Umbilical cord (tissue), 2 donors: ENCODE measurements around the gene SHC2. TPM values are rescaled to one million over a fixed set of nuclear protein-coding genes. Genes with fewer than 3 reads are reported as not detected.
"Not testable (repeated sequence)": the region's sequence is repeated elsewhere in the genome, so short reads cannot be mapped to it uniquely, and the experiment has no call there.

Experiments used
- DNase-seq: peaks from one replicate; pipeline ENCODE4 v3.0.0-alpha.2; 2015; ENCODE audit warnings: low spot score
- total RNA-seq: library from RNA; depleted of rRNA; stranded (reverse); fragments of >200 nt; gene quantifications from one replicate; pipeline ENCODE4 v1.2.3, GENCODE V29; 2014; ENCODE audit warnings: low replicate concordance; ENCODE audit not compliant: insufficient read depth

The SHC2 gene
- total RNA-seq, 1 donor from 2014 or later, result 11.1 TPM

DNA sequence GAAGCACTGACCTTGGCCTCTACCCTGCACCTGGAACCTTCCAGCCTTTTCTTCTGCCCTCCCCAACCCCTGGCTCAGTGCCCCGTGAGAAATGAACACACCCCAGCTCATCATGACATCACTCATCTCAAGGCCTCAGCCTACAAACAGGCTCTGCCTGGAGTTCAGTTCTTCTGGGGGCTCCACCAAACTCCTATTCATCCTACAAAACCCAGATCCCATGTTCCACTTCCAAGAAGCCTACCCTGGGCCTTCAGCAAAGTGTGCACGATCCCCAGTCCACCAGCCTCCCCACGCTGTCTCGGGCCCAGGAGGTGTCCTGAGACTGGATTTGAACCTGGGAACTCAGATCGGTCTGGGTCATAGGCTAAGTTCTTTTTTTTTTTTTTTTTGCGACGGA, 9.0 kb upstream of the SHC2 start:
- DNase-seq, result no peak

DNA sequence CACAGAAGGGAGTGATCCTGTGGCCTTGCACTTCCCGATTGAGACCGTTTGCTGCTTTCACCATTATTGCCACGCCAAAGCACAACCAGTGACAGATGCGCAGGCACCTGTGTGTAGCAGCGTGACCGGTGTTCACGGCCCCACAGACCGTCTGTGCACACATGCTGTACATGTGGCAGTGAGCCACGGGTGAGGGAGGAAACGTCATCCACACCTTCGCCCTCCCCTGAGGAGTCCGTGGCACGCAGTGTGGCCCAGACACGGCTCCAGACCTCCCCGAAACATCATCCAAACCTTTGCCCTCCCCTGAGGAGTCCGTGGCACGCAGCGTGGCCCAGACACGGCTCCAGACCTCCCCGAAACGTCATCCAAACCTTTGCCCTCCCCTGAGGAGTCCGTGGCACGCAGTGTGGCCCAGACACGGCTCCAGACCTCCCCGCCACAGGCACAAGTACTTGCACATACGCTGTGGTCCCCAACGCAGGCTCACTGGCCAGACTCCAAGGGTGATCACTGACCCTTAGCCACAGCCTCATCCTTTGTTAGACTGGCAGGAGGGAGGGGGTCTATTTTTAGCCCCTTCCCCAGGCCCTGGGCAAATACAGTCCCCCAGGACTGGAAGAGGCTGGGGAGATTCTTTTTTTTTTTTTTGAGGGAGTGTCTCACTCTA, 7.9 kb upstream of the SHC2 start:
- no peak for DNase-seq

- DNase-seq, result no peak
Measured at GRCh38 chr19:467554-467953, 6.7 kb upstream of the SHC2 start.

- no peak for DNase-seq
Measured at GRCh38 chr19:465056-465816, 4.4 kb upstream of the SHC2 start.

DNA sequence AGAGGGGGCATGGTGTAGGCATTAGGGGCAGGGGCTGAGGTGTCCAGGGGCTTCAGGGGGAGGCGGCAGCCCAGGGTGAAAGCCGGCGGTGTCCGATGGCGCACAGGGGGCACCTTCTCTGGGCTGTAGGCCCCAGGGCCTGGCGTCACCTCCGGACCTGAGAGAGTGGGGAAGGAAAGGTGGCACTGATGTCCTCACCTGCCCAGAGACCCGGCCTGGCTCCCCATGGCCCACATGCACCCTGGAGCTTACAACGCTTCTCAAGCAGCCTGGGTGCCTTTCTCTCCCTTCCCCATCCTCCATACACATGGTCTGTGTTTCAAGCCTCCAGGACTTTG, 3.3 kb upstream of the SHC2 start:
- no peak for DNase-seq

GRCh38 chr19:463483-464207, 2.8 kb upstream of the SHC2 start:
- no peak for DNase-seq

DNA sequence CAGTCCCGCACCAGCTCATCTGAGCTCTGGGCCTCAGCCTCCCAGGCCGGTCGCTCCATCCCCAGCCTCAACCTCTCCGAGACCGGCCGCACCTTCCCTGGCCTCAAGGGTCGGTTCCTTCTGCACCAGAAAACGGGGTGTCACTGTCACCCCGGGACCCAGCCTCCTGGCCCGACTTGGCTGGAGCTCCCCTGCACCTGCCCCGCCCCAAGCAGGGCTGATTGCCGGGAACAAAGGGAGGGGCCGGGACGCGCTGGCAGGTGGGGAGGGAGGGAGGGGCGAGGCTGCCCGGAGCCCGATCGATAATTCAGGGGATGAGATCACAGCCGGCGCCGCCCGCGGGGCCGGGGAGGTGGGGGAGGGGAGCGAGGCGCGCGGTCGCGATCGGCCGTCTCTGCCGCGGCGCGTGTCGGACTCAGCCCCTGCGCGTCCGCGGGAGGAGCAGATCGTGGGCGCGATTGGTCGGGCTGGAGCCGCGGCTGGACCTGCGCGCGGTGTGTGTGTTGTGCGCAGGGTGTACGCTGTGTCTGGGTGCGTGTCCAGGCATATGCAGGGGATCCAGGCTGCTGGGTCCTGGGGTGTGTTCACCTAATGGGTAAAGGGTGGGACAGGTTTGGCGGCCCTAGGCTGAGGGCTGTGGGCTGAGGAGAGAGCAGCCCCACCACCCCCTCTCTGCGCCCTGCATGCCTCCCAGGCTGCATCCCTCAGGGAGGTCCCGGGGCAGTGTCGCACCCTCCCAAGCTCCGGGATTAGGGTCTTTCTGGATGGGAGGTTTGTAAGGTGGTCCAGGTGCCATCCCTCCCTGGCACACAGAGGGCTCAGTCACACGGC, 1.1 kb upstream of the SHC2 start:
- no peak for DNase-seq

DNA sequence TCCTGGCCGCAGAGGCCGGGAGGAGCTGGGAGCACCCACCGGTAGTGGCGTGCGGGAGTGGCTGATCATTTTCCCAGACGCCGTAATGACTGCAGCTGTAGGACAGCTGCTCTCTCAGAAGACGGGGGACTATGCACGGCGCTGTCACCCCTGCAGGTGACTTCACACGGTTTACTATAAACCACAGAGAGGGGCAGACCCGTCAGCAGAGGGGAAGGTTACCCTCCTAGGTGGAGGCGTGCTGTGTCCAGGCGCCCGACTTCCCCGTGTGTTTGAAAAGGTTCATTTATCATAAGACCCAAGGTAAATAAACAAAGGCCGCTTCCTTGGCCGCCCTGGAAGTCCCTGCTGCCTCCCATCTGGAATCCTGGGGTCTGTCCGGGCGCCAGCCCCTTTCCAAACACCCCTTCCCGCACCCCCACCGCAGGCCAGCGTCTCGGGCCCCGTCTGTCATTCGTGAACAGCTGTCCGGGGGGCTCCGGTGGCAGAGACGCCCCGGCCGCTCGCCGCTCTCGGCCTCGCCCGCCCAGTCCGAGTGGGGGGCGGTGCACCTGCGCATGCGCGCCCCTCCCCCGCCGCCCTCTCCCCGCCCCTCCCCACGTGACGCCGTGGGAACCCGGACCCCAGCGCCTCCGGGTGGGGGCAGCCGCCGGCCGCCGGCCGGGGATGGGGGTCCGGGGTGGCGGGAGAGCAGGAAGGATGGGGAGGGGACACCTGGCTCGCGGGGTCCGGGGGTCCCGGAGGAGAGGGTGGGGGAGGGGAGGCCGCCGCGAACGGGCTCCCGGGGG, 915 bp downstream of the SHC2 start:
- DNase-seq, result peak; percentile 66

GRCh38 chr19:458091-459042, 2.5 kb downstream of the SHC2 start:
- no peak for DNase-seq

DNA sequence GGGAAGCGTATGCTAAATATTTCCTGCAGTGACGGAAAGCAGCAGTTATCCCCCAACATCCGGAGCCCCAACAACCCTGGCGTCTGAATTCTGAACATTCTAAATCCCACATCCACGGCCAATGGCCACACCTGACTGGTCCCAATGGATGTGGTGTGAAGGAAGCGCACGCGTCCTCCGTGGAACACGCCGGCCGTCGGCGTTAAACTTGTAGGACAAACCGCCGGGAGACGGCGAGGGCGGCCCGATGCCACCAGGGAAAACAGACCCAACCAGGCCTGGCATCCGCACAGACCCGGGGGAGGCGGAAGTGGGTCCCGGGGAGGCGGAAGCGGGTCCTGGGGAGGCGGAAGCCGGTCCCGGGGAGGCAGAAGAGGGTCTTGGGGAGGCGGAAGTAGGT, 3.2 kb downstream of the SHC2 start:
- no peak for DNase-seq

DNA sequence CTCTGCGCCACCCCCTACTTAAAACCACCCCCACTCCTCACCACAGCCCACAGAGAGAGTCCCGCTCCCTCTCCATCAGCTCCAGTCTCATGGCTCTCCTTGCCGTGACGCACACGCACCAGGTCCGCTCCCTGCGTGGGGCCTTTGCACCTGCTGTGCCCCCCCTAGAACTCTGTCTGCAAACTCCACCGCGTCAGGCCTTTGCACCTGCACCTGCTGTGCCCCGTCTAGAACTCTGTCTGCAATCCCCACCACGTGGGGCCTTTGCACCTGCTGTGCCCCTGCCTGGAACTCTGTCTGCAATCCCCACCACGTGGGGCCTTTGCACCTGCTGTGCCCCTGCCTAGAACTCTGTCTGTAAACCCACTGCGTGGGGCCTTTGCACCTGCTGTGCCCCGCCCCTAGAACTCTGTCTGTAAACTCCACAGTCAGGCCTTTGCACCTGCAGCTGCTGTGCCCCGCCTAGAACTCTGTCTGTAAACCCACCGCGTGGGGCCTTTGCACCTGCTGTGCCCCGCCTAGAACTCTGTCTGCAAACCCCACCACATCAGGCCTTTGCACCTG, 4.2 kb downstream of the SHC2 start:
- DNase-seq, result no peak

DNA sequence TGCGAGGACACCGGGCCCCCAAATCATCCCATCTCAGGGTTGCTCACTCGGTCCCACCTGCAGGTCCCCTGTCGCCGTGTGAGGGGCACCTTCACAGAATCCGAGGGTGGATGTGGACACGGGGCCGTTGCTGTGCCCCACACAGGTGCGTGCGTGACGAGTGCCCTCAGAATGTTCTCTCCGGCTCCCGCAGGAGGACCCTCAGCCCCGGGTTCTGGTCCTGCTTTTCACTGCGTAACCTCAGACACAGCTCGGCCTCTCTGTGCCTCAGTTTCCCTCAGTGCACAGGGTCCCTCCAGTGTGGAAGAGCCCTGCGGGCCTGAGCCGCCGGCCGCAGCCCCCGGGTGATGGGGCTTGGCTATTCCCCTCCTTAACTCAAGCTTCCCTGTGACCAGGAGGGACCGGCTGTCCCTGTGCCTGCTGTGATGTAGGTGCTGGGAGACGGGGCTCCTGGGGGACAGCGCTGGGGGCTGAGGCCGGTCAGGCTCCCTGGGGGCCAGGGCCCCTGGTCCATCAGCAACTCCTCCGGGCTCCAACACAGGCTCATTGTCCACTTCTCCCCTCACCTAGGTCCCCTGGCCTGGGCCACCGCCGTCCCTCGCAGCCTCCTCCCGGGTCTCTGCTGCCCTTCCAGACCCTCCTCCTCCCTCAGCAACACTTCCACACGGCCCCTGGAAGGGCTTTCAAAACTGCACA, 4.8 kb downstream of the SHC2 start:
- DNase-seq, result no peak

- DNase-seq, result no peak
Measured at GRCh38 chr19:455031-455705, 5.7 kb downstream of the SHC2 start.

DNA sequence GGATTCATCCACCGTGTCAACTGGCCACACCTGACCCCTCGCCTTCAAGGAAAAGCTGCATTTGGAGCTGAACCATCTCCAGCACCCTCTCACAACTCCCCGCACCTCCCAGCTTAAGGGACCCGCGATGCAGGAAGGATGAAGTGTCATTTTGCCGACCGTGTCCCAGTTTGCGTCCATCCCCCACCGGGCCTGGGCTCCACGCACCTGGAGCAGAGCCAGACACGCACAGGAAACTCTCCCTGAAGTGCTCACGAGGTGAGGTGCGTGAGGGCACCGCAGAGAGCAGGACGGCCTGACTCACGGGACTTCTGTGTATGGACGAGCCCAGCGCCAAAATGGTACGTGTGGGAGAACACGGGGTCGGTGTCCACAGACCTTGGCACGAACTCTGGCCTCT, 7.2 kb downstream of the SHC2 start:
- no peak for DNase-seq

GRCh38 chr19:452829-453228, 8.0 kb downstream of the SHC2 start:
- no peak for DNase-seq

- not testable (repeated sequence) for DNase-seq
Measured at GRCh38 chr19:450912-451481, 9.8 kb downstream of the SHC2 start.

DNA sequence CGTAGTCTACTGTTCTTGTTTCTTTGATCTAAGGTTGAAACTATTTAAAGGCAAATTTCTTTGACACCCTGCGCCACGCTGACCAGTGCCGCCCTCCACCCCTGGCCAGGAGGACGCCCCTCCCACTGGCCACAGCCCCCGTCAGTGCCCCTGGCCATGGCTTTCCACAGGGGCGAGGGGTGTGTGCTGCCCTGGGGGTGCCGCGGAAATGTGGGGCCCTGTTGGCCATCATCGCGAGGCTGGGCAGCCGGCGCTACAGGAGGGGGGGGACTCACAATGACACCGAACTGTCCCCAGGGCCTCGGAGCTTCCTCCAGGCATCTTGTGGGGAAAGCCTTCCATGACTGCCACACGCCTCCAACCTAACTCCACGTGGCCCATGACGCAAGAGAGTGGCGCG, 10.9 kb downstream of the SHC2 start:
- DNase-seq, result no peak
